MM.1S (cell line): ENCODE results near the gene RFX7.

Experiments used
- DNase-seq: peaks from one replicate; pipeline ENCODE4 v3.0.0-alpha.2; 2015
- H2AFZ ChIP-seq: fragments of 300-600 bp; sonication (generic); 2 replicates; pipeline ENCODE4 v1.6.0; 2016; ENCODE audit warnings: antibody characterized with exemption, low read length
- H3F3A ChIP-seq: fragments of 300-600 bp; sonication (generic); 2 replicates; pipeline ENCODE4 v1.6.1; 2016; ENCODE audit warnings: mild to moderate bottlenecking, antibody characterized with exemption, low read length, moderate library complexity, mixed read lengths; ENCODE audit not compliant: insufficient read depth
- H3K27ac ChIP-seq: fragments of 300-600 bp; sonication (generic); 2 replicates; pipeline ENCODE4 v1.5.1; 2016; ENCODE audit warnings: mild to moderate bottlenecking, low read length
- H3K27me3 ChIP-seq: fragments of 300-600 bp; sonication (generic); replicated peaks from 2 replicates; pipeline ENCODE4 v1.6.0; 2016; ENCODE audit warnings: low read length; ENCODE audit not compliant: insufficient read depth
- H3K36me3 ChIP-seq: fragments of 300-600 bp; sonication (generic); replicated peaks from 2 replicates; pipeline ENCODE4 v1.6.1; 2016; ENCODE audit warnings: mild to moderate bottlenecking, low read length, mixed read lengths; ENCODE audit not compliant: insufficient read depth
- H3K4me1 ChIP-seq: fragments of 300-600 bp; sonication (generic); 2 replicates; pipeline ENCODE4 v1.6.1; 2016; ENCODE audit warnings: low read length, mixed read lengths
- H3K4me2 ChIP-seq: fragments of 300-600 bp; sonication (generic); 2 replicates; pipeline ENCODE4 v1.6.0; 2016; ENCODE audit warnings: low read depth, low read length
- H3K4me3 ChIP-seq: fragments of 300-600 bp; sonication (generic); 2 replicates; pipeline ENCODE4 v1.5.1; 2016; ENCODE audit warnings: low read length, mixed read lengths
- H3K79me2 ChIP-seq: fragments of 300-600 bp; sonication (generic); 2 replicates; pipeline ENCODE4 v1.6.1; 2016; ENCODE audit warnings: mixed run types, low read length, mixed read lengths
- H3K9ac ChIP-seq: fragments of 300-600 bp; sonication (generic); 2 replicates; pipeline ENCODE4 v1.6.1; 2016; ENCODE audit warnings: low read length, mixed read lengths
- H3K9me2 ChIP-seq: fragments of 300-600 bp; sonication (generic); replicated peaks from 2 replicates; pipeline ENCODE4 v1.6.1; 2016; ENCODE audit warnings: mild to moderate bottlenecking, low read length, mixed read lengths; ENCODE audit not compliant: insufficient read depth
- H3K9me3 ChIP-seq: fragments of 300-600 bp; sonication (generic); replicated peaks from 2 replicates; pipeline ENCODE4 v1.6.1; 2016; ENCODE audit warnings: mild to moderate bottlenecking, low read length, mixed read lengths; ENCODE audit not compliant: insufficient read depth
- H4K20me1 ChIP-seq: fragments of 300-600 bp; sonication (generic); 2 replicates; pipeline ENCODE4 v1.6.1; 2016; ENCODE audit warnings: mild to moderate bottlenecking, low read length, moderate library complexity, mixed read lengths; ENCODE audit not compliant: insufficient read depth
- CTCF ChIP-seq: fragments of 300-600 bp; sonication (generic); IDR thresholded peaks from 2 replicates; pipeline ENCODE4 v1.5.1; 2016; ENCODE audit warnings: antibody characterized with exemption, low read length, mixed read lengths
- EZH2 ChIP-seq: fragments of 300-600 bp; sonication (generic); optimal IDR thresholded peaks from 2 replicates; pipeline ENCODE3; 2017; ENCODE audit warnings: low read depth, mild to moderate bottlenecking, antibody characterized with exemption, low read length, mixed read lengths
- EZH2phosphoT487 ChIP-seq: fragments of 300-600 bp; sonication (generic); IDR thresholded peaks from 2 replicates; pipeline ENCODE4 v1.6.1; 2018; ENCODE audit warnings: antibody characterized with exemption, low read length

Gene RFX7

GRCh38 chr15:56215769-56216168 is 27.9 kb downstream of the RFX7 start:
- H3K9ac ChIP-seq = no peak overlapping the region

GRCh38 chr15:56211960-56212550 is 31.6 kb downstream of the RFX7 start:
- Histone ChIP-seq H2AFZ (no peak overlapping the region), H3K27me3 (0 out of 2 replicates have a peak, but pooled peaks cover 7% of the 10 kb centered on the region), H3K9me3 (no peaks in the 10 kb centered on the region), H3K36me3 (no peaks in the 10 kb centered on the region), H4K20me1 (peaks cover 34% of the 10 kb centered on the region), H3K79me2 (peaks cover 74% of the 10 kb centered on the region), H3F3A (0 out of 2 replicates have a peak, but pooled peaks cover 3% of the 10 kb centered on the region), H3K4me3 (no peak overlapping the region), H3K27ac (no peak overlapping the region), H3K4me1 (peaks cover 12% of the 10 kb centered on the region; the same call in 1 of the 2 replicates), H3K4me2 (no peak overlapping the region), H3K9me2 (no peaks in the 10 kb centered on the region), H3K9ac (no peak overlapping the region)
- no peak for TF ChIP-seq CTCF
- DNase-seq = no peak

More at GRCh38 chr15:56215769-56216168, 27.9 kb downstream of the RFX7 start:
- Histone ChIP-seq H3K4me3 (no peak overlapping the region), H3K9me3 (no peaks in the 10 kb centered on the region), H3K27me3 (no peaks in the 10 kb centered on the region), H3K36me3 (no peaks in the 10 kb centered on the region), H4K20me1 (0 out of 2 replicates have a peak, but pooled peaks cover 4% of the 10 kb centered on the region), H2AFZ (no peak overlapping the region), H3K79me2 (peaks cover 57% of the 10 kb centered on the region), H3K9me2 (no peaks in the 10 kb centered on the region), H3F3A (no peaks in the 10 kb centered on the region), H3K4me2 (no peak overlapping the region), H3K27ac (no peak overlapping the region), H3K4me1 (no peaks in the 10 kb centered on the region)
- TF ChIP-seq CTCF (no peak), EZH2phosphoT487 (no peak), EZH2 (no peak)
- DNase-seq = no peak

- 0 out of 2 replicates have a peak, but pooled peaks cover 10% of the 10 kb centered on the region for H3K27me3 ChIP-seq
- no peak for DNase-seq
- H2AFZ ChIP-seq = no peak overlapping the region
- H3K27ac ChIP-seq = no peak overlapping the region
- H3K9me3 ChIP-seq = no peaks in the 10 kb centered on the region
- H3K36me3 ChIP-seq = no peaks in the 10 kb centered on the region
- H3K4me1 ChIP-seq = peaks cover 14% of the 10 kb centered on the region; the same call in 1 of the 2 replicates
- no peak overlapping the region for H3K4me2 ChIP-seq
- H3K79me2 ChIP-seq = peaks cover 83% of the 10 kb centered on the region
- H3K4me3 ChIP-seq = no peak overlapping the region
- TF ChIP-seq CTCF (no peak), EZH2phosphoT487 (no peak), EZH2 (no peak)
- H3K9ac ChIP-seq = no peak overlapping the region
- H3K9me2 ChIP-seq = no peaks in the 10 kb centered on the region
- peaks cover 39% of the 10 kb centered on the region for H4K20me1 ChIP-seq
- 0 out of 2 replicates have a peak, but pooled peaks cover 5% of the 10 kb centered on the region for H3F3A ChIP-seq
Measured at GRCh38 chr15:56211064-56211463, 32.6 kb downstream of the RFX7 start.
